GM10847 (cell line): ENCODE data around the gene LMAN1L.

Experiments
- POLR2A ChIP-seq: IDR thresholded peaks from 2 replicates; pipeline ENCODE4 v1.6.1; 2011; ENCODE audit not compliant: insufficient read length; ENCODE audit errors: extremely low read depth

LMAN1L gene

GRCh38 chr15:74812533-74812932 lies at the start of gene LMAN1L:
TSS of gene LMAN1L (plus strand) at chr15:74812835. CDS start at chr15:74812855, 20 bp downstream.
- TF ChIP-seq POLR2A: no peak

GRCh38 chr15:74763416-74763815 lies 49.2 kb upstream of the LMAN1L start:
- TF ChIP-seq POLR2A: no peak

DNA sequence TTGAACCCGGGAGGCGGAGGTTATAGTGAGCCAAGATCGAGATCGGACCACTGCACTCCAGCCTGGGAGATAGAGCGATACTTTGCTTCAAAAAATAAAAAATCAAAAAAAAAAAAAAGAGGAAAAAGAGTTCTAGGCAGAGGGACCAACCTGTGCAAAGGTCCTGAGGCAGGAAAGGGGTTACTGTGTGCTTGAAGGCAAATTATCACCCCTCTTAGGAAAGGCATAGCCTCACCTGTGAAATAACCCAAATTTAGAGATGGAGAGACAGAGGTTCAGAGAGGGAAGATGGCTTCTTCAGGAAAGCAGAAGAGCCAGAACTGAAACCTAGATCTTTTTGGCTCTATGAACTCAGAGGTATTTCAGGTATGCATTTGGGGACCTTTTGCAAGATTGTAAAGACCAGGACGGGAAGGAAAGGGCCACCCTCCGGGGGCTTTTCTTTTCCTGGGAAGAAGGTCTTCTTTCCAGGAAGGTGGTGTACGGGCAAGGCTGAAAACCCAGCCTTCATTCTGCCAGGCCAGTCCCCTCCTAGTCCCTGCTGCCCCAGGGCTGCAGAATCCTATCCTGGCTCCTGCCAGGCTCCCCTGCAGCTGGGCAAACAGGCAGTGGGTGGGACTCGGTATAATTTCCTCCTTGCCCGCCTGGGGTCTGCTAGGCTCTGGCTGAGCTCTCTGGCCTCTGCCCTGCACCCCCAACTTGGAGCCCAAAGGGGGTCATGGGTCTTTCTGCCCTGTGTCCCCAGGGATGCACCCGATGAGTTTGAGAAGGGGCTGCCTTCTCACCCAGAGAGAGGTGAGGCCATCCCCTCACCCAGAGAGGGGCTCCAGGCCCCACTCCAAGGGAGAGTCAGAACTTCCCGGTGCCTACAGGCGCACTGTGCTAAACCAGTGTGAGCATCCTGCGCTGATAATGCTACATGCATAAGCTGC lies 45.2 kb upstream of the LMAN1L start:
- TF ChIP-seq POLR2A: no peak

GRCh38 chr15:74768099-74768770 lies 44.4 kb upstream of the LMAN1L start:
- TF ChIP-seq POLR2A: no peak

DNA sequence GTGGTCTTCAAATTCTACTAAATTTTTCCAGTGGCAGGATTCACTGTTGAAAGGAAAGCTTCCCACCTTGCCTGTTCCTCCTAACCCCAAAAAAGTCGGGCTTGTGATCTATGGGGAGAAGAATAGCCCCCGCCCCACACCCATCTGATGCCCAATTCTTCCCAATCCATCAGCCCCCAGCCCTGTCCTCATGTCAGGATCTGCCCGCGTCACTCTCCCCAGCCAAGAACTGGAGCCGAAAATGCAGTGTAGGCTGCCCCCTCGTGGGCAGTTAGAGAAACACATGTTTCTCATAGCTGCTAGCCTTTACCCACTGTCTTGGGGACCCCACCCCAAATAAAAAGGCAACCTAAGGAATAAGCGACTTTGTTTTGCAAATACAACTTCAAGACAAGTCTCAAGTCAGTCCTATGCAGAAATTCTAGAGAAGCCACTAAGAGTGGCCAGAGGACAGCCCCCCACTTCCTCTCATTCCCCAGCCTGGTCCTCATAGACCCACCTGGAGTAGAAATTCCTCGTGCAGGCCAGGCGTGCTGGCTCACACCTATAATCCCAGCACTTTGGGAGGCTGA lies 43.8 kb upstream of the LMAN1L start:
- no peak for TF ChIP-seq POLR2A

DNA sequence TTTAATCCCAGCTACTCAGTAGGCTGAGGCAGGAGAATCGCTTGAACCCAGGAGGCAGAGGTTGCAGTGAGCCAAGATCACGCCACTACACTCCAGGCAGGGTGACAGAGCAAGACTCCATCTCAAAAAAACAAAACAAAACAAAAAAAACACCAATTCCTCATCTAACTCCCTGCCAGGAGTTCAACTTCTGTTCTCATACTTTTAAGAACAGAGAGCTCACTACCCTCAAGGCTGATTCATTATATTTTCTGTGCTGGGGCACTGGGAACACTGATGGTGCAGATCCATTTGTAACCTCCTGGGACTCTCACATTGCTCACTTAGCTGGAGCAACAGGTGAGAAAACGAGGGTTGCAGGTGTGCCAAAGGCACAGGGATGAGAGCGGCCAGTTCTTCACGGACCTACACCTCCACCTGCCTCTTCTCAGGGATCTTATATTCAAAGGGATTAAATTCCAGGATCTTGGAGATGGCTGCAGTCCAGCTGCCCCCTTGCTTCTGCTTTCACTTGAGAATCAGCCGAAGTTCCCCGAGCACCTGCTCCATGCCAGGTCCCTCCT lies 43.1 kb upstream of the LMAN1L start:
- TF ChIP-seq POLR2A: no peak

DNA sequence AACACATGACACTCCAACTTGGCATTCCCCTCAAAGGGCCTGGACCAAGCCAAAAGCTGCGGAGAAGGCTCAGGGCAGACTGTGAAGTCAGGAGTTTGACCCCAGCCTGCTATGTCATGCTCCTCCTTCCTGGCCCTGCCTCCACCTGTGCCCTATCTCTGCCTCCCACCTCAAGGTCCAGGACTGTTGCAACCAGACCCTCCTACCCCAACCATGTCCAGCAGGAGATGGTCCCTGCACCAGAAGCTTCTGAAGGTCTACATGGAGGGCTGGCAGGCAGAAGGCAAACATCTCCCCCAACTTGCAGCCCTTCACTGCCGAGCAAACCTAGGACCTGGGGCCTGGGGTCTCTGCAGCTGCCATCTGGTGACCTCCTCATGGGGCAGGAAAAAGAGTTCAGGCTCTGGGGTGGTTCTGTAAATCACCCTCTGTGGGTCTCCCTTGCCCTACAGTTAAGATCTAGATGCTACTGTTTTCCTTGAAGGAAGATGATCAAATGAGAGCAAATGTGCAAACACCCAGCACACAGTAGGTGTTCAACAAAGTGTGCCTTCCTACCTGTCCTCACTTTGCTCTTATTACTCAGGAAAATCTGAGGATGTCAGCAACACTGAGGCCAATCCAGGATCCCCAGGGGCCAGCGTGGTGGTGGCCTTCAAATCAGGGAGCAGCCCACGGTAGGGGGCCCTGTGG lies 42.3 kb upstream of the LMAN1L start:
- no peak for TF ChIP-seq POLR2A

GRCh38 chr15:74773329-74773728 lies 39.3 kb upstream of the LMAN1L start:
- TF ChIP-seq POLR2A: no peak

GRCh38 chr15:74773731-74774252 lies 38.8 kb upstream of the LMAN1L start:
- TF ChIP-seq POLR2A: no peak

GRCh38 chr15:74775132-74775562 lies 37.5 kb upstream of the LMAN1L start:
- TF ChIP-seq POLR2A: no peak

DNA sequence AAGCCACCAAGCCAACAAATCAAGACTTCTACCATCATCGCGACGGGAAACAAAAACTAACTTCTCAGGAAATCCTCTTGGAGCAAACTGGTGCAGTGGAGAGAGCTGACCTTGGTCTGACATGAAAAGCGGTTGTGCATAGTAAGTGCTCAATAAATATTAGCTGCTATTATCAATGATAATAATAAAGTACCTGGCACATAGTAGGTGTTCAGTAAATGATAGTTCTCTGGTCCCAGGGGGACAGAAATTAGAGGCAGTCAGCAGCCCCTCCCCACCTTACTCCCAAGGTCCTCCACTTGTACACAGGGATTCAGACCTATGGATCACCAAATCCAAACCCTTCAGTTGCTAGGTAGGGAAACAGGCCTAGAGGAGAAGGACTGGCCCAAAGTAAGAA lies 36.7 kb upstream of the LMAN1L start:
- TF ChIP-seq POLR2A: no peak

- no peak for TF ChIP-seq POLR2A
Measured at GRCh38 chr15:74776821-74777768, 35.5 kb upstream of the LMAN1L start.

DNA sequence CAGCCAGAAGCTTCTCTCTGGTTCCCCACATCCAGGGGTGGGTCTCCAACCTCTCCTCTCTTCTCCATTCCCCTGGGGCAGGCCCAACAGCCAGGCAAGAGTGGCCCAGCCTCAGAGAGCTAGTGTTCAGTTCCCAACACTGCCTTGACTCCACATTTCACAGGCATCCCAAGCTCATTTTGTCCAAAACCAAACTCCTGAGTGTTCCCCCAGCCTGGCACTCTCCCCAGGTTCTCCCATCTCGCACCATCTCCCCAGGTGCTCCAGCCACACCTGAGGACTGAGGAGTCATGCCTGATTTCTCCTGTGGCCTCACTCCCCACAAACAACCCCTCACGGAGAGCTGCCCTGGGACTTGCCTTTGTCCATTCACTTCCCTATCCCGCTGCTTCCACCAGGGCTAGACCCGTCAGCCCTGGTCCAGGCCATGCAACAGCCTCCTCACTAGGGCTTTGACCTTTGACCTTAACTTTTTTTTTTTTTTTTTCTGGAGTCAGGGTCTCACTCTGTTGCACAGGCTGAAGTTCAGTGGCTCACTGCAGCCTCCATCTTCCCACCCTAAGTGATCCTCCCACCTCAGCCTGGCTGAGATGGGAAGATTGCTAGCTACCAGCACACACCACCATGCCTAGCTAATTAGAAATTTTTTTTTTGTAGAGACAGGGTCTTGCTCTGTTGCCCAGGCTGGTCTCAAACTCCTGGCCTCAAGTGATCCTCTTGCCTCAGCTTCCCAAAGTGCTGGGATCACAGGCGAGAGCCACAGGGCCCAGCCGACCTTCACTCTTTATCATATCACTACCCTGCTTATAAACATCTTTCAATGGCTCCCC lies 34.7 kb upstream of the LMAN1L start:
- no peak for TF ChIP-seq POLR2A
